WTC11 (cell line): Measurements from ENCODE around the gene ARHGAP45. TPM values are rescaled to one million over a fixed set of nuclear protein-coding genes. Genes with fewer than 3 reads are reported as not detected.
A peak's percentile ranks its signal among the peaks of the same experiment; 100 is the strongest.

ENCODE experiments used
- ATAC-seq: fragments of 200-7000 bp; cut with Tn5 transposase; 2 replicates; pipeline ENCODE4 v1.10.0; 2021; ENCODE audit warnings: mild to moderate bottlenecking, moderate library complexity
- CTCF ChIA-PET: fragments of 300-600 bp; sonication (Branson Sonifier 250); formaldehyde crosslinking; loops from one replicate; lab custom pipeline; 2021; ENCODE audit warnings: antibody characterized with exemption; lab: Charles Lee
- POLR2A ChIA-PET: fragments of 350-600 bp; sonication (Branson Sonifier 250); formaldehyde crosslinking; loops from one replicate; lab custom pipeline; 2021; ENCODE audit warnings: antibody characterized with exemption; lab: Charles Lee
- DNase-seq: peaks from one replicate; pipeline ENCODE4 v3.0.0; 2021; ENCODE audit warnings: low spot score
- H3K27ac Mint-ChIP-seq: 2 replicates; pipeline ENCODE4 v1.8.0; 2021; ENCODE audit warnings: mixed read lengths
- H3K27me3 Mint-ChIP-seq: 2 replicates; pipeline ENCODE4 v1.8.0; 2021; ENCODE audit warnings: low read depth, mild to moderate bottlenecking, moderate library complexity, mixed read lengths
- H3K36me3 Mint-ChIP-seq: 2 replicates; pipeline ENCODE4 v1.8.0; 2021; ENCODE audit warnings: mixed read lengths
- H3K4me1 Mint-ChIP-seq: 2 replicates; pipeline ENCODE4 v1.8.0; 2022; ENCODE audit warnings: mixed read lengths
- H3K4me3 Mint-ChIP-seq: 2 replicates; pipeline ENCODE4 v1.8.0; 2021; ENCODE audit warnings: mild to moderate bottlenecking, moderate library complexity, mixed read lengths
- H3K9me3 Mint-ChIP-seq: 2 replicates; pipeline ENCODE4 v1.8.0; 2021; ENCODE audit warnings: mixed read lengths
- AR ChIP-seq: fragments of 250-450 bp; sonication (Bioruptor Pico); IDR thresholded peaks from 2 replicates; pipeline ENCODE4 v1.9.0; 2021; ENCODE audit warnings: mild to moderate bottlenecking
- CREB1 ChIP-seq: sonication (generic); formaldehyde crosslinking; IDR thresholded peaks from 2 replicates; pipeline ENCODE4 v1.8.0; 2023; ENCODE audit warnings: mild to moderate bottlenecking, missing genetic modification reagents
- E2F5 ChIP-seq: sonication (generic); formaldehyde crosslinking; IDR thresholded peaks from 2 replicates; pipeline ENCODE4 v1.8.1; 2022; ENCODE audit warnings: mild to moderate bottlenecking, moderate library complexity, missing genetic modification reagents
- ELF4 ChIP-seq: sonication (generic); formaldehyde crosslinking; IDR thresholded peaks from 2 replicates; pipeline ENCODE4 v1.8.1; 2022; ENCODE audit warnings: low read depth, mild to moderate bottlenecking, moderate library complexity, missing genetic modification reagents
- ERG ChIP-seq: fragments of 250-450 bp; sonication (Bioruptor Pico); IDR thresholded peaks from 2 replicates; pipeline ENCODE4 v1.8.0; 2021; ENCODE audit warnings: mild to moderate bottlenecking
- FOXJ3 ChIP-seq: sonication (generic); formaldehyde crosslinking; IDR thresholded peaks from 2 replicates; pipeline ENCODE4 v1.9.0; 2021; ENCODE audit warnings: missing genetic modification reagents, mild to moderate bottlenecking, borderline replicate concordance
- GTF2I ChIP-seq: fragments of 250-450 bp; sonication (Bioruptor Pico); conservative IDR thresholded peaks from 2 replicates; pipeline ENCODE4 v1.4.0; 2021; ENCODE audit warnings: mild to moderate bottlenecking
- IRF2 ChIP-seq: sonication (generic); formaldehyde crosslinking; IDR thresholded peaks from 2 replicates; pipeline ENCODE4 v1.8.0; 2022; ENCODE audit warnings: low read depth, missing genetic modification reagents, borderline replicate concordance
- KAT7 ChIP-seq: sonication (generic); formaldehyde crosslinking; IDR thresholded peaks from 2 replicates; pipeline ENCODE4 v1.8.1; 2023; ENCODE audit warnings: missing genetic modification reagents, mild to moderate bottlenecking, borderline replicate concordance
- NR1H2 ChIP-seq: sonication (generic); formaldehyde crosslinking; IDR thresholded peaks from 2 replicates; pipeline ENCODE4 v1.9.0; 2021; ENCODE audit warnings: mild to moderate bottlenecking, moderate library complexity, missing genetic modification reagents
- NR2C2 ChIP-seq: sonication (generic); formaldehyde crosslinking; IDR thresholded peaks from 2 replicates; pipeline ENCODE4 v1.8.0; 2022; ENCODE audit warnings: mild to moderate bottlenecking, missing genetic modification reagents
- PRRX2 ChIP-seq: fragments of 250-450 bp; sonication (Bioruptor Pico); IDR thresholded peaks from 2 replicates; pipeline ENCODE4 v1.8.0; 2021; ENCODE audit warnings: mild to moderate bottlenecking
- TEAD1 ChIP-seq: sonication (generic); formaldehyde crosslinking; IDR thresholded peaks from 2 replicates; pipeline ENCODE4 v1.8.0; 2022; ENCODE audit warnings: mild to moderate bottlenecking, missing genetic modification reagents
- ZBTB21 ChIP-seq: sonication (generic); formaldehyde crosslinking; IDR thresholded peaks from 2 replicates; pipeline ENCODE4 v1.8.1; 2023; ENCODE audit warnings: mild to moderate bottlenecking, missing genetic modification reagents, borderline replicate concordance
- ZNF263 ChIP-seq: sonication (generic); formaldehyde crosslinking; IDR thresholded peaks from 2 replicates; pipeline ENCODE4 v1.8.1; 2022; ENCODE audit warnings: low read depth, mild to moderate bottlenecking, moderate library complexity, missing genetic modification reagents
- ZNF317 ChIP-seq: sonication (generic); formaldehyde crosslinking; IDR thresholded peaks from 2 replicates; pipeline ENCODE4 v1.8.1; 2023; ENCODE audit warnings: low read depth, mild to moderate bottlenecking, moderate library complexity, missing genetic modification reagents, borderline replicate concordance
- total RNA-seq: library from RNA; stranded (reverse); gene quantifications from 3 replicates; pipeline ENCODE4 v1.2.3, GENCODE V29; 2021
- TF ChIP-seq, protein P1 (sequence below): sonication (generic); formaldehyde crosslinking; IDR thresholded peaks from 2 replicates; pipeline ENCODE4 v1.8.0; 2022; ENCODE audit warnings: missing genetic modification reagents
- TF ChIP-seq, protein P2 (sequence below): sonication (generic); formaldehyde crosslinking; IDR thresholded peaks from 2 replicates; pipeline ENCODE4 v1.8.1; 2023; ENCODE audit warnings: mild to moderate bottlenecking, missing genetic modification reagents
- TF ChIP-seq, protein P3 (sequence below): fragments of 250-450 bp; sonication (Bioruptor Pico); IDR thresholded peaks from 2 replicates; pipeline ENCODE4 v1.9.0; 2021; ENCODE audit warnings: moderate library complexity, mild to moderate bottlenecking, inconsistent platforms, borderline replicate concordance
- TF ChIP-seq, protein P4 (sequence below): sonication (generic); formaldehyde crosslinking; IDR thresholded peaks from 2 replicates; pipeline ENCODE4 v1.8.0; 2022; ENCODE audit warnings: mild to moderate bottlenecking, missing genetic modification reagents

Gene ARHGAP45
- total RNA-seq, 1 experiment from 2014 or later, result 40.9 TPM

DNA sequence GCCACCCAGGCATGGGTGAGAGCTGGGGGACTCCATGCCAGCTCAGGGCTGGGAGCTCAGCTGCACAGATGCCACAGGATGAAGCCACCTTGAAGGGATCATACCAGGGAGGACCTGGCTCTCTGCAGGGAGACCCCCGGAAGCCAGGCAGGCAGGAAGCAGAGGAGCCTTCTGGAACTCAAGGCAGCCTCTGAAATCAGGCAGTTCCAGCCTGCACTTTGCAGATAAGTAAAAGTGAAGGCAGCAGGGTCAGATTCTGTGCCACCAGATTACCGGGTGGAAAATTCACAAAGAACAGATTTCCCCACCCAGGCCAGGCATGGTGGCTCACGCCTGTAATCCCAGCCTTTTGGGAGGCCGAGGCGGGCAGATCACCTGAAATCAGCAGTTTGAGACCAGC is 48.6 kb upstream of the ARHGAP45 start (continued):
- TF ChIP-seq, protein P1, sequence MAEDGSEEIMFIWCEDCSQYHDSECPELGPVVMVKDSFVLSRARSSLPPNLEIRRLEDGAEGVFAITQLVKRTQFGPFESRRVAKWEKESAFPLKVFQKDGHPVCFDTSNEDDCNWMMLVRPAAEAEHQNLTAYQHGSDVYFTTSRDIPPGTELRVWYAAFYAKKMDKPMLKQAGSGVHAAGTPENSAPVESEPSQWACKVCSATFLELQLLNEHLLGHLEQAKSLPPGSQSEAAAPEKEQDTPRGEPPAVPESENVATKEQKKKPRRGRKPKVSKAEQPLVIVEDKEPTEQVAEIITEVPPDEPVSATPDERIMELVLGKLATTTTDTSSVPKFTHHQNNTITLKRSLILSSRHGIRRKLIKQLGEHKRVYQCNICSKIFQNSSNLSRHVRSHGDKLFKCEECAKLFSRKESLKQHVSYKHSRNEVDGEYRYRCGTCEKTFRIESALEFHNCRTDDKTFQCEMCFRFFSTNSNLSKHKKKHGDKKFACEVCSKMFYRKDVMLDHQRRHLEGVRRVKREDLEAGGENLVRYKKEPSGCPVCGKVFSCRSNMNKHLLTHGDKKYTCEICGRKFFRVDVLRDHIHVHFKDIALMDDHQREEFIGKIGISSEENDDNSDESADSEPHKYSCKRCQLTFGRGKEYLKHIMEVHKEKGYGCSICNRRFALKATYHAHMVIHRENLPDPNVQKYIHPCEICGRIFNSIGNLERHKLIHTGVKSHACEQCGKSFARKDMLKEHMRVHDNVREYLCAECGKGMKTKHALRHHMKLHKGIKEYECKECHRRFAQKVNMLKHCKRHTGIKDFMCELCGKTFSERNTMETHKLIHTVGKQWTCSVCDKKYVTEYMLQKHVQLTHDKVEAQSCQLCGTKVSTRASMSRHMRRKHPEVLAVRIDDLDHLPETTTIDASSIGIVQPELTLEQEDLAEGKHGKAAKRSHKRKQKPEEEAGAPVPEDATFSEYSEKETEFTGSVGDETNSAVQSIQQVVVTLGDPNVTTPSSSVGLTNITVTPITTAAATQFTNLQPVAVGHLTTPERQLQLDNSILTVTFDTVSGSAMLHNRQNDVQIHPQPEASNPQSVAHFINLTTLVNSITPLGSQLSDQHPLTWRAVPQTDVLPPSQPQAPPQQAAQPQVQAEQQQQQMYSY (CRISPR knock-in tag), result no peak
- no peak for TF ChIP-seq ELF4 (CRISPR knock-in tag)
- TF ChIP-seq ERG (CRISPR knock-in tag), result no peak
- TF ChIP-seq ZNF317 (CRISPR knock-in tag), result no peak
- no peak for TF ChIP-seq CREB1 (CRISPR knock-in tag)
- no peak for TF ChIP-seq GTF2I (CRISPR knock-in tag)
- no peak for TF ChIP-seq FOXJ3 (CRISPR knock-in tag)

DNA sequence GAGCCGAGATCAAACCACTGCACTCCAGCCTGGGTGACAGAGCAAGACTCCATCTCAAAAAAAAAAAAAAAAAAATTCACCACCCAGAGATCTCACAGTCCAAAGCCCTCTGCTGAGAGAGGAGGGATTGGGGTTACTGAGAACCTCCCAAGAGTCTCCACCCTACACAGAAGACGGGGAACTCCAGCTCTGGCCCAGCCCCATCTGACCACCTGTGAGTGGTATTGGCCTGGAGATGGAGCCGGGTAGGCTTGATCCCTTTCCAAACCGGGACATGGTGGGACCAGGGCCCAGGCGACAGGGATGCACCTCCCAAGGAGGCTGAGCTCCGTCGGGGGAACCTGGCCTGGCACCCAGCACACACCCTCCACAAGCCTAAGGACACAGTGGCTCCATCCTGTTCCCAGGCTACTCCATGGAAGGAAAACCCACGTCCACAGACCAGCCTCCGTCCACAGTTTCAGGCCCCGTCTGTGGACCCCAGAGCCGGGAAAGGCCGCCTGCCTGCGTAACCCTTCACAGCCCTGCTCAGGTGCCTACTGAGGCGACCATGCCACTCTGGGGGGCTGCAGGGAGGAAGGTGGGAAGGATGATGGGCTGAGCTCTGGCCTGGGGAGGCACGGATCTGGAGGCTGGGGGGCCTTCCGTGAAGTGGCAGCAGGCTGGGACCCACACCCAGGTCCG is 47.9 kb upstream of the ARHGAP45 start:
- CTCF ChIA-PET, result interaction anchor here (1.3 to 2.1 kb wide), 4 partner anchors 17 to 225 kb away, joined by 3 to 6 read pairs (median 4); partner anchors contain the start of genes ABCA7 and GRIN3B
- H3K36me3 Mint-ChIP-seq, result no peaks in the 10 kb centered on the region; the same call in 1 of the 2 replicates
- DNase-seq, result no peak
- peak overlapping the region; percentile 27; the same call in 1 of the 2 replicates for H3K27ac Mint-ChIP-seq
- POLR2A ChIA-PET, result interaction anchor here (0.5 kb wide), 1 partner anchor 8 kb away, joined by 3 read pairs; no protein-coding TSS in a partner anchor
- no peaks in the 10 kb centered on the region for H3K9me3 Mint-ChIP-seq
- H3K4me3 Mint-ChIP-seq, result peak overlapping the region; percentile 83
- TF ChIP-seq IRF2 (CRISPR knock-in tag), result no peak
- TF ChIP-seq NR1H2 (CRISPR knock-in tag), result no peak
- TF ChIP-seq, protein P2, sequence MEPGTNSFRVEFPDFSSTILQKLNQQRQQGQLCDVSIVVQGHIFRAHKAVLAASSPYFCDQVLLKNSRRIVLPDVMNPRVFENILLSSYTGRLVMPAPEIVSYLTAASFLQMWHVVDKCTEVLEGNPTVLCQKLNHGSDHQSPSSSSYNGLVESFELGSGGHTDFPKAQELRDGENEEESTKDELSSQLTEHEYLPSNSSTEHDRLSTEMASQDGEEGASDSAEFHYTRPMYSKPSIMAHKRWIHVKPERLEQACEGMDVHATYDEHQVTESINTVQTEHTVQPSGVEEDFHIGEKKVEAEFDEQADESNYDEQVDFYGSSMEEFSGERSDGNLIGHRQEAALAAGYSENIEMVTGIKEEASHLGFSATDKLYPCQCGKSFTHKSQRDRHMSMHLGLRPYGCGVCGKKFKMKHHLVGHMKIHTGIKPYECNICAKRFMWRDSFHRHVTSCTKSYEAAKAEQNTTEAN, result no peak
- no peak for TF ChIP-seq KAT7 (CRISPR knock-in tag)
- TF ChIP-seq, protein P3, sequence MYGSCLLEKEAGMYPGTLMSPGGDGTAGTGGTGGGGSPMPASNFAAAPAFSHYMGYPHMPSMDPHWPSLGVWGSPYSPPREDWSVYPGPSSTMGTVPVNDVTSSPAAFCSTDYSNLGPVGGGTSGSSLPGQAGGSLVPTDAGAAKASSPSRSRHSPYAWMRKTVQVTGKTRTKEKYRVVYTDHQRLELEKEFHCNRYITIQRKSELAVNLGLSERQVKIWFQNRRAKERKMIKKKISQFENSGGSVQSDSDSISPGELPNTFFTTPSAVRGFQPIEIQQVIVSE (CRISPR knock-in tag), result no peak
- TF ChIP-seq, all 79 proteins: peak for 0
- Mint-ChIP-seq H3K27me3 (no peaks in the 10 kb centered on the region), H3K4me1 (peaks cover 28% of the 10 kb centered on the region)
- no peak for ATAC-seq

GRCh38 chr19:1019616-1019961 is 47.4 kb upstream of the ARHGAP45 start:
- Mint-ChIP-seq H3K27me3 (no peaks in the 10 kb centered on the region), H3K4me3 (peak overlapping the region; percentile 83), H3K4me1 (peaks cover 28% of the 10 kb centered on the region), H3K27ac (no peak overlapping the region), H3K36me3 (no peaks in the 10 kb centered on the region), H3K9me3 (no peaks in the 10 kb centered on the region)
- ChIA-PET POLR2A (interaction anchor here (0.5 to 0.6 kb wide), 2 partner anchors 8 to 386 kb away, joined by 3 to 5 read pairs; no protein-coding TSS in a partner anchor), CTCF (interaction anchor here (1.3 to 2.1 kb wide), 4 partner anchors 16 to 225 kb away, joined by 3 to 6 read pairs (median 4); partner anchors contain the start of genes ABCA7 and GRIN3B)
- DNase-seq (no peak), ATAC-seq (no peak)
- TF ChIP-seq E2F5 (CRISPR knock-in tag) (no peak), AR (no peak), ZBTB21 (CRISPR knock-in tag) (no peak), NR2C2 (no peak), IRF2 (CRISPR knock-in tag) (no peak), PRRX2 (no peak), ZNF263 (CRISPR knock-in tag) (no peak), TEAD1 (CRISPR knock-in tag) (no peak)
- TF ChIP-seq, protein P4, sequence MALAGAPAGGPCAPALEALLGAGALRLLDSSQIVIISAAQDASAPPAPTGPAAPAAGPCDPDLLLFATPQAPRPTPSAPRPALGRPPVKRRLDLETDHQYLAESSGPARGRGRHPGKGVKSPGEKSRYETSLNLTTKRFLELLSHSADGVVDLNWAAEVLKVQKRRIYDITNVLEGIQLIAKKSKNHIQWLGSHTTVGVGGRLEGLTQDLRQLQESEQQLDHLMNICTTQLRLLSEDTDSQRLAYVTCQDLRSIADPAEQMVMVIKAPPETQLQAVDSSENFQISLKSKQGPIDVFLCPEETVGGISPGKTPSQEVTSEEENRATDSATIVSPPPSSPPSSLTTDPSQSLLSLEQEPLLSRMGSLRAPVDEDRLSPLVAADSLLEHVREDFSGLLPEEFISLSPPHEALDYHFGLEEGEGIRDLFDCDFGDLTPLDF, result no peak
